Measurements from ENCODE around the gene ITGAD. TPM values are rescaled to one million over a fixed set of nuclear protein-coding genes. Genes with fewer than 3 reads are reported as not detected.

The ITGAD gene
- total and polyA plus RNA-seq, 2 of the 8 experiments (the other 6 are each of a cell fraction or from before 2014, with no cell fraction given) = 0.06 TPM; not detected in 1

- no peak for TF ChIP-seq CHD7 (IDR thresholded peaks at IDR 0.05; ENCODE audit: insufficient replicate concordance, low read length)
- no peak for TF ChIP-seq SUZ12 (IDR thresholded peaks at IDR 0.05; ENCODE audit: low read length)
- TF ChIP-seq POLR2A (IDR thresholded peaks at IDR 0.05; ENCODE audit: control extremely low read depth in 1 of 2, low read depth in 2 of 2, low read length in 2 of 2) = no peak
- TF ChIP-seq RAD21 (IDR thresholded peaks at IDR 0.05 in 1 of 2, conservative IDR thresholded peaks at IDR 0.05 in 1 of 2; ENCODE audit: low read depth in 2 of 2, low read length in 2 of 2) = no peak
- TF ChIP-seq CREB1 (IDR thresholded peaks at IDR 0.05) = no peak
- no peak for TF ChIP-seq SAP30 (IDR thresholded peaks at IDR 0.05; ENCODE audit: insufficient read depth, insufficient replicate concordance, low read length)
- no peak for TF ChIP-seq CBX5 (IDR thresholded peaks at IDR 0.05; ENCODE audit: low read depth, low read length)
- no peak for TF ChIP-seq CHD1 (IDR thresholded peaks at IDR 0.05; ENCODE audit: low read depth, low read length)
- no peak for TF ChIP-seq KDM1A (IDR thresholded peaks at IDR 0.05; ENCODE audit: borderline replicate concordance, low read length)
- TF ChIP-seq TCF12 (IDR thresholded peaks at IDR 0.05; ENCODE audit: low read depth, low read length) = no peak
- no peak for TF ChIP-seq CBX8 (IDR thresholded peaks at IDR 0.05; ENCODE audit: borderline replicate concordance, low read depth, low read length)
- no peak for TF ChIP-seq GTF2F1 (IDR thresholded peaks at IDR 0.05; ENCODE audit: borderline replicate concordance, low read depth, low read length)
- no peak for TF ChIP-seq ZNF274 (IDR thresholded peaks at IDR 0.05; ENCODE audit: borderline replicate concordance, extremely low read depth, low read length)
These were observed 63.8 kb downstream of the ITGAD start (continued) for GRCh38 chr16:31456988-31457360.

Measured in H1 (cell line).